GM20000 (cell line): ENCODE results near the gene PALD1.

Experiments used
- DNase-seq: peaks from one replicate; pipeline ENCODE4 v3.0.0; 2012; ENCODE audit warnings: low spot score
- CTCF ChIP-seq: IDR thresholded peaks from 2 replicates; pipeline ENCODE4 v1.5.1; 2012; ENCODE audit warnings: mild to moderate bottlenecking, control low read depth; ENCODE audit errors: extremely low read depth, missing control alignments

PALD1 gene

GRCh38 chr10:70478191-70479164 is at the start of gene PALD1:
PALD1 (plus strand) TSS chr10:70478767; CDS start chr10:70525952, 47,185 bp downstream.
- peak; percentile 80 for DNase-seq
- no peak for TF ChIP-seq CTCF

GRCh38 chr10:70430493-70431445 is 47.8 kb upstream of the PALD1 start:
- TF ChIP-seq CTCF, result no peak
- DNase-seq, result no peak

DNA sequence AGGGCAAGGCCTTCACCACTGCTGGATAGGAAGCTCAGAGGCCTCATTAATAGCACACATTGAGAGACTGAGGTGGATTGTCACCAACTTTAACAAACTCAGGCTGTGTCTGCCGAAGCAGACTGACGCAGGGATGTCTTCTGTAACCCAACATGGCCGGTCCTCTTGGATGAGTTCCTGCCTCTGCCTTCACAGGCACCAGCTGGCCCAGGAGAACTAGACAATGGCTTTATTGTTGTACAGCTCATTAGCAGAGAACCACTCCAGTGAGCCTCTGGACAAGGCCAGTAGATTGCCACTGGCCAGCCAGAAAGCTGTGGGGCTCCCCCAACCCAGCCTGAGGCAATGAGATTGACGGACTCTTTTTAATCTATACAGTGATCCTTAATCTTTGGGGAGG is 46.5 kb upstream of the PALD1 start:
- no peak for TF ChIP-seq CTCF
- DNase-seq, result no peak

- no peak for TF ChIP-seq CTCF
Measured at GRCh38 chr10:70432561-70433263, 45.9 kb upstream of the PALD1 start.

DNA sequence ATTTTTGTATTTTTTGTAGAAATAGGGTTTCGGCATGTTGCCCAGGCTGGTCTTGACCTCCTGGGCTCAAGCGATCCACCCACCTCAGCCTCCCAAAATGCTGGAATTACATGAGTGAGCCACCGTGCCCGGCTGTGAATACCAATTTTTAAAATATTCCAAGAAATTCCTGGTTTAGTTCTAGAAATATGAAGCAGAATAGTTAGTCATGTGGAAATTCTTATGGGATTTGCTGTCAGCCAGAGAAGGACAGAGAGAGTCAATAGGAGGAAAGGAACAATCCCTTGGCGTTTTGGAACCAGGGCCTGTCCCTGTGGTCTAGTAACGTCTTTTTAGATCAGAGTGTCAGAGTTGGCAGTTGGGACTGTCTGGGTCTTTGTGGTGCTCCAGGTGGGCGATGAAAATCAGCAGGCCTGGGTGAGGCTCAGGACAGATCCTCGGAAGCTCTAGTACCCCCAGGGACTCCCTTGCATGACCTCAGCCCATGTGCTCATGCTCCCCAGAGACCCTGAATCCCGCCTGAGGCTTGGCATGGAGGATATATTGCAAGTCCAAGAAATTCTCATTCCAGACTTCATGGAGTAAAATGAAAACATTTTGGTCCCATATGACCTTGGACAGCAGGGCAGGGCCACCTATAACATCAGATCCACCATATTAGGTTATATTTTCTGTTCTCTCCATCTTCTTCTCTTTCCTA is 44.8 kb upstream of the PALD1 start:
- TF ChIP-seq CTCF, result no peak

More at GRCh38 chr10:70432561-70433263, 45.9 kb upstream of the PALD1 start:
- no peak for DNase-seq

GRCh38 chr10:70435241-70436085 is 43.1 kb upstream of the PALD1 start:
- no peak for DNase-seq
- TF ChIP-seq CTCF, result no peak

More for the DNA sequence above, 44.8 kb upstream of the PALD1 start:
- no peak for DNase-seq
